B cell (primary cell): Measurements from ENCODE around the gene RBM26. TPM values are rescaled to one million over a fixed set of nuclear protein-coding genes. Genes with fewer than 3 reads are reported as not detected.

Experiments used
- ATAC-seq: fragments of 200-7000 bp; cut with Tn5 transposase; one replicate; pipeline ENCODE4 v1.10.0; 2021; ENCODE audit warnings: low read depth, mild to moderate bottlenecking, moderate number of reproducible peaks, moderate library complexity
- CTCF ChIA-PET: fragments of 350-600 bp; sonication (Branson Sonifier 250); formaldehyde crosslinking; loops from one replicate; lab custom pipeline; 2021; ENCODE audit warnings: antibody characterized with exemption, inconsistent platforms; lab: Charles Lee
- POLR2A ChIA-PET: fragments of 350-600 bp; sonication (Branson Sonifier 250); formaldehyde crosslinking; loops from one replicate; lab custom pipeline; 2021; ENCODE audit warnings: antibody characterized with exemption; lab: Charles Lee
- DNase-seq: peaks from one replicate; pipeline ENCODE4 v3.0.0; 2013
- H2AFZ ChIP-seq: 2 replicates; pipeline ENCODE4 v1.6.1; 2012; ENCODE audit warnings: mild to moderate bottlenecking, low read depth, low read length; ENCODE audit not compliant: insufficient read depth, poor library complexity, severe bottlenecking
- H3K27ac ChIP-seq, 2 donors: 1 replicate in 1 of 2; 2 replicates in 1 of 2; pipeline ENCODE4 v1.5.1; 2012 to 2013; ENCODE audit warnings: low read length in 2 of 2, mild to moderate bottlenecking in 2 of 2, moderate library complexity in 1 of 2
- H3K27me3 ChIP-seq, 4 experiments: fragments of 200-600 bp in 1 of 4; sonication (generic) in 1 of 4; replicated peaks in 1 of 4; 1 replicate in 2 of 4; 2 replicates in 2 of 4; pipeline versions ENCODE4 v1.6.1 to v1.7.0; 2013 to 2016; ENCODE audit warnings: low read length in 3 of 4, mild to moderate bottlenecking in 2 of 4, mixed read lengths in 1 of 4, moderate library complexity in 1 of 4; ENCODE audit not compliant: insufficient read depth in 4 of 4, control insufficient read depth in 3 of 4; ENCODE audit errors: control extremely low read depth in 1 of 4
- H3K36me3 ChIP-seq, 2 experiments: replicated peaks in 1 of 2; 1 replicate in 1 of 2; 2 replicates in 1 of 2; pipeline versions ENCODE4 v1.6.1 to v1.7.1; 2013; ENCODE audit warnings: low read length in 1 of 2; ENCODE audit not compliant: insufficient read depth in 2 of 2, control insufficient read depth in 1 of 2; ENCODE audit errors: control extremely low read depth in 1 of 2, extremely low read depth in 1 of 2
- H3K4me1 ChIP-seq, 2 donors: fragments of 200-600 bp in 1 of 2; sonication (generic) in 1 of 2; 1 replicate in 1 of 2; 2 replicates in 1 of 2; pipeline versions ENCODE4 v1.5.1 to v1.6.1; 2013 to 2017; ENCODE audit warnings: low read length in 2 of 2; ENCODE audit not compliant: control insufficient read depth in 2 of 2, insufficient read depth in 2 of 2
- H3K4me2 ChIP-seq: replicated peaks from 2 replicates; pipeline ENCODE3; 2012; ENCODE audit warnings: mild to moderate bottlenecking, low read depth, low read length; ENCODE audit not compliant: poor library complexity, severe bottlenecking
- H3K4me3 ChIP-seq, 5 experiments: fragments of 200-600 bp in 1 of 5; sonication (generic) in 1 of 5; 1 replicate in 3 of 5; 2 replicates in 2 of 5; pipeline versions ENCODE4 v1.5.1 to v1.7.0; 2011 to 2016; ENCODE audit warnings: low read length in 4 of 5, mild to moderate bottlenecking in 4 of 5, low read depth in 2 of 5, control low read depth in 1 of 5, moderate library complexity in 1 of 5; ENCODE audit not compliant: insufficient read depth in 1 of 5; ENCODE audit errors: control extremely low read depth in 1 of 5, extremely low read depth in 1 of 5
- H3K79me2 ChIP-seq: fragments of 200-600 bp; sonication (generic); one replicate; pipeline ENCODE4 v1.6.0; 2016; ENCODE audit warnings: low read length; ENCODE audit not compliant: control insufficient read depth, insufficient read depth
- H3K9ac ChIP-seq: fragments of 200-600 bp; sonication (generic); 2 replicates; pipeline ENCODE4 v1.6.1; 2017; ENCODE audit warnings: mild to moderate bottlenecking, low read length, moderate library complexity
- H3K9me3 ChIP-seq, 3 donors: one replicate each; pipeline versions ENCODE4 v1.6.1 to v1.7.1; 2013; ENCODE audit warnings: low read length in 2 of 3; ENCODE audit not compliant: control insufficient read depth in 2 of 3, insufficient read depth in 1 of 3; ENCODE audit errors: control extremely low read depth in 1 of 3
- H4K20me1 ChIP-seq: 2 replicates; pipeline ENCODE4 v1.6.0; 2012; ENCODE audit warnings: mild to moderate bottlenecking, low read length; ENCODE audit not compliant: insufficient read depth, control insufficient read depth, poor library complexity, severe bottlenecking
- H3K27ac Mint-ChIP-seq: one replicate; pipeline ENCODE4 v1.8.0; 2021; ENCODE audit warnings: mixed read lengths
- H3K27me3 Mint-ChIP-seq: one replicate; pipeline ENCODE4 v1.8.0; 2021; ENCODE audit warnings: mixed read lengths
- H3K4me1 Mint-ChIP-seq: one replicate; pipeline ENCODE4 v1.8.0; 2021; ENCODE audit warnings: mixed read lengths
- H3K4me3 Mint-ChIP-seq: one replicate; pipeline ENCODE4 v1.8.0; 2021; ENCODE audit warnings: mixed read lengths
- H3K9me3 Mint-ChIP-seq: one replicate; pipeline ENCODE4 v1.8.0; 2022; ENCODE audit warnings: mixed read lengths; ENCODE audit not compliant: insufficient read depth
- EZH2 ChIP-seq: IDR thresholded peaks from 2 replicates; pipeline ENCODE4 v1.6.1; 2012; ENCODE audit warnings: borderline replicate concordance, low read depth, mild to moderate bottlenecking, moderate library complexity, low read length; ENCODE audit not compliant: insufficient read depth, poor library complexity, severe bottlenecking
- WGBS: methylation state at CpG from one replicate; pipeline ENCODE4 v1.1.5; 2013; ENCODE audit warnings: missing lambda C conversion rate; ENCODE audit not compliant: insufficient coverage; 5-methylcytosine and 5-hydroxymethylcytosine counted together
- intact Hi-C: fragments of 100-400 bp; cut with micrococcal nuclease; formaldehyde crosslinking; loops from one replicate; pipeline ENCODE4 v1.10.0; 2022
- polyA plus RNA-seq: library from polyadenylated mRNA; depleted of rRNA; stranded (reverse); fragments of >200 nt; gene quantifications from 2 replicates; pipeline ENCODE4 v1.2.3, GENCODE V29; 2012
- total RNA-seq, 2 donors: library from RNA; stranded (reverse); fragments of 120-200 nt in 1 of 2; gene quantifications; 1 replicate in 1 of 2; 2 replicates in 1 of 2; pipeline versions ENCODE4 v1.2.3 to v1.2.4, GENCODE V29; 2013 to 2022
- TF ChIP-seq, protein P1 (sequence below): fragments of 200-600 bp; IDR thresholded peaks from one replicate; pipeline ENCODE4 v1.8.0; 2022; ENCODE audit warnings: antibody characterized with exemption, mild to moderate bottlenecking

Gene RBM26
- total and polyA plus RNA-seq, 2 donors (not counting 1 experiment from before 2014, with no cell fraction given) = 34.5 to 159 TPM

DNA sequence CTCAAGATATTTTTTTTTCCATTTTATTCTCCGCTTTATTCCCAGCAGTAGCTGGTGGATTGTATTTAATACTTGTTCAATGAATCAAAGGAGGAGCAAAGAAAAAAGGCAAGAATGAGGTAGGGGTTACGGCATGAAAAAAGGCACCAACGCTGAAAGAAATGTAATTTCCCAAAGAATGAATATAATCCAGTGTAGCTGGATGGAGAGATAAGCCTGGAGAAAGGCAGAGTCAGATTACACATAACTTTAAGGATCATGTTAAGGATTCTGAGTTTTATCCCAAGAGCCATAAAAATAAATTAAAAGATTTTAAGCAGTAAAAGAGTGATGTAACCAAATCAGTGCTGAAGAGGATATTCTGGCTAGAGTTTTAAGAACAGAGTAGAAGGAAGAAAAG is 67.7 kb downstream of the RBM26 start:
- Mint-ChIP-seq H3K27me3 (no peaks in the 10 kb centered on the region), H3K27ac (peak overlapping the region; percentile 32), H3K9me3 (no peaks in the 10 kb centered on the region), H3K4me3 (no peak overlapping the region), H3K4me1 (peaks cover 10% of the 10 kb centered on the region)
- intact Hi-C loops = loop anchor here (2.0 to 10.0 kb wide), 3 partner anchors 16 to 1204 kb away; no protein-coding TSS in a partner anchor
- DNase-seq (no peak), ATAC-seq (no peak)
- Histone ChIP-seq H3K36me3 (peaks cover 14 to 87% of the 10 kb centered on the region in 2 experiments), H3K27ac (no peak overlapping the region), H3K4me2 (no peak overlapping the region), H3K4me1 (no peaks in the 10 kb centered on the region), H3K9ac (no peak overlapping the region), H3K27me3 (no peaks in the 10 kb centered on the region), H3K4me3 (no peak overlapping the region), H4K20me1 (no peaks in the 10 kb centered on the region), H2AFZ (no peak overlapping the region), H3K9me3 (no peaks in the 10 kb centered on the region), H3K79me2 (no peaks in the 10 kb centered on the region)
- POLR2A ChIA-PET = no interaction called here
- TF ChIP-seq, protein P1, sequence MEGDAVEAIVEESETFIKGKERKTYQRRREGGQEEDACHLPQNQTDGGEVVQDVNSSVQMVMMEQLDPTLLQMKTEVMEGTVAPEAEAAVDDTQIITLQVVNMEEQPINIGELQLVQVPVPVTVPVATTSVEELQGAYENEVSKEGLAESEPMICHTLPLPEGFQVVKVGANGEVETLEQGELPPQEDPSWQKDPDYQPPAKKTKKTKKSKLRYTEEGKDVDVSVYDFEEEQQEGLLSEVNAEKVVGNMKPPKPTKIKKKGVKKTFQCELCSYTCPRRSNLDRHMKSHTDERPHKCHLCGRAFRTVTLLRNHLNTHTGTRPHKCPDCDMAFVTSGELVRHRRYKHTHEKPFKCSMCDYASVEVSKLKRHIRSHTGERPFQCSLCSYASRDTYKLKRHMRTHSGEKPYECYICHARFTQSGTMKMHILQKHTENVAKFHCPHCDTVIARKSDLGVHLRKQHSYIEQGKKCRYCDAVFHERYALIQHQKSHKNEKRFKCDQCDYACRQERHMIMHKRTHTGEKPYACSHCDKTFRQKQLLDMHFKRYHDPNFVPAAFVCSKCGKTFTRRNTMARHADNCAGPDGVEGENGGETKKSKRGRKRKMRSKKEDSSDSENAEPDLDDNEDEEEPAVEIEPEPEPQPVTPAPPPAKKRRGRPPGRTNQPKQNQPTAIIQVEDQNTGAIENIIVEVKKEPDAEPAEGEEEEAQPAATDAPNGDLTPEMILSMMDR = no peak
- no peak for TF ChIP-seq EZH2
- no CpG with 5 or more reads among the region's 3 CpGs for WGBS
- CTCF ChIA-PET = no interaction called here

DNA sequence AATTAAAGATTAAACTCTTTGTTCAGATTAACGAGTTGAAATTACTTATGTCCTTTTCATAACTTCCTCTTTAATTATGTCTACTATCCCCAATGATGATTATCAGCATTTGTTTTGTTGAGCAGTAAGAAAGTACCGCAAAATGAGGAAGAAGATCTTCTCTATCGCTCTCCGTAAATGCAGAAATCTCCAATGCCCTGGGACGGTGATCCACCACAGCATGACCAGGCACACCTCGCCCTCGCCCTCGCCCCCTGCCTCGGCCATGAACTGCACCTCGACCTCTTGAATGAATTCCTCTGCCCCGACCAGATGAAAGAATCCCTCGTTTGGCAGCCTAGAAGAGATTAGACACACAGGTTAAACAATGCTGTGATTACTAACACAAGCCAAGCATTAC is 69.1 kb downstream of the RBM26 start:
- no peak overlapping the region for H3K4me3 ChIP-seq
- intact Hi-C loops = loop anchor here (10.0 kb wide), 2 partner anchors 48 to 1202 kb away; no protein-coding TSS in a partner anchor
- H3K27ac ChIP-seq = peak overlapping the region in 1 of 2 donors; percentile 5
- no peaks in the 10 kb centered on the region for H4K20me1 ChIP-seq
- TF ChIP-seq, protein P1 = no peak
- no peak for TF ChIP-seq EZH2
- no peaks in the 10 kb centered on the region for H3K27me3 ChIP-seq
- CTCF ChIA-PET = no interaction called here
- H3K9me3 ChIP-seq = no peaks in the 10 kb centered on the region
- WGBS = 54% methylated on average over 9 of the region's 12 CpGs
- H3K9ac ChIP-seq = no peak overlapping the region
- Mint-ChIP-seq H3K27ac (peak overlapping the region; percentile 79), H3K9me3 (no peaks in the 10 kb centered on the region), H3K4me1 (peaks cover 10% of the 10 kb centered on the region), H3K27me3 (no peaks in the 10 kb centered on the region), H3K4me3 (no peak overlapping the region)
- H3K4me2 ChIP-seq = no peak overlapping the region
- H2AFZ ChIP-seq = no peak overlapping the region
- POLR2A ChIA-PET = no interaction called here
- no peaks in the 10 kb centered on the region for H3K79me2 ChIP-seq
- DNase-seq (peak; percentile 35), ATAC-seq (peak; percentile 28)
- H3K4me1 ChIP-seq = no peaks in the 10 kb centered on the region
- H3K36me3 ChIP-seq = peaks cover 14 to 84% of the 10 kb centered on the region in 2 experiments
